Pancreas (tissue), 10 donors: Measurements from ENCODE around the gene AUTS2. TPM values are rescaled to one million over a fixed set of nuclear protein-coding genes. Genes with fewer than 3 reads are reported as not detected.

Source experiments
- ATAC-seq, 4 donors: fragments of 200-7000 bp; cut with Tn5 transposase; one replicate each; pipeline versions ENCODE4 v1.8.0 to v1.9.1; 2020; ENCODE audit warnings: mild to moderate bottlenecking in 4 of 4, moderate library complexity in 4 of 4
- DNase-seq, 6 donors: peaks; one replicate each; pipeline ENCODE4 v3.0.0-alpha.2; 2020
- FAIRE-seq: peaks from 2 replicates; lab custom pipeline; 2012; peaks lifted over from hg19 to GRCh38; lab: Jason Lieb, UNC
- H3K27ac ChIP-seq, 4 donors: fragments of 200-600 bp; sonication (generic); 1 replicate in 3 of 4; 2 replicates in 1 of 4; pipeline versions ENCODE4 v1.5.0 to v1.8.0; 2020
- H3K27me3 ChIP-seq, 4 donors: fragments of 200-600 bp; one replicate each; pipeline ENCODE4 v1.8.0; 2021
- H3K36me3 ChIP-seq, 3 donors: fragments of 200-600 bp; sonication (generic) in 1 of 3; one replicate each; pipeline versions ENCODE4 v1.5.0 to v1.8.0; 2020 to 2021
- H3K4me1 ChIP-seq, 3 donors: fragments of 200-600 bp; one replicate each; pipeline ENCODE4 v1.8.0; 2021
- H3K4me3 ChIP-seq, 4 donors: fragments of 200-600 bp; sonication (generic) in 2 of 4; one replicate each; pipeline versions ENCODE4 v1.5.0 to v1.8.0; 2020 to 2021
- H3K9me3 ChIP-seq, 4 donors: fragments of 200-600 bp; one replicate each; pipeline ENCODE4 v1.8.0; 2021
- CTCF ChIP-seq, 4 donors: fragments of 200-600 bp; sonication (generic) in 3 of 4; IDR thresholded peaks; one replicate each; pipeline versions ENCODE4 v1.5.0 to v1.8.0; 2021; ENCODE audit warnings: antibody characterized with exemption in 4 of 4
- WGBS, 2 donors: extraction: QIAGEN DNeasy Blood & Tissue Kit; methylation state at CpG; one replicate each; pipeline ENCODE4 v1.1.7; 2013; 5-methylcytosine and 5-hydroxymethylcytosine counted together
- intact Hi-C, 3 donors: fragments of 100-400 bp; cut with DNase I; formaldehyde crosslinking; loops; one replicate each; pipeline versions ENCODE4 v1.11.1 to v1.14.2; 2022
- polyA plus RNA-seq, 2 donors: library from polyadenylated mRNA; stranded (reverse); fragments of 200-250 nt; gene quantifications; one replicate each; pipeline ENCODE4 v1.2.3, GENCODE V29; 2013
- total RNA-seq, 6 donors: library from RNA; stranded (reverse); fragmentation: NEBNext Ultra II Directional in 4 of 6; extraction: Animal tissue kit (Norgen Biotek cat#: 25700) in 4 of 6; gene quantifications; one replicate each; pipeline versions ENCODE4 v1.2.1 to v1.2.4, GENCODE V29; 2021 to 2023
- donor health status: healthy with polysubstance abuse.
- donor health status: DM: no; HTN: no; CAD: no; lungs with moderate emphysema.
- donor health status: DM: no; HTN: no; CAD: no.
- donor health status: control.
- donor health status: control.
- donor health status: Bipolar disorder and iron deficiency.
- donor health status: DM: yes; HTN: yes; CAD: no.
- donor health status: DM: no; HTN: no; CAD: no.
- donor health status: DM: no; HTN: no; CAD: no.
- donor health status: DM: yes; HTN: yes; CAD: no.

The AUTS2 gene
- total and polyA plus RNA-seq, 8 donors: 5.8 to 16.8 (median 9.9) TPM

DNA sequence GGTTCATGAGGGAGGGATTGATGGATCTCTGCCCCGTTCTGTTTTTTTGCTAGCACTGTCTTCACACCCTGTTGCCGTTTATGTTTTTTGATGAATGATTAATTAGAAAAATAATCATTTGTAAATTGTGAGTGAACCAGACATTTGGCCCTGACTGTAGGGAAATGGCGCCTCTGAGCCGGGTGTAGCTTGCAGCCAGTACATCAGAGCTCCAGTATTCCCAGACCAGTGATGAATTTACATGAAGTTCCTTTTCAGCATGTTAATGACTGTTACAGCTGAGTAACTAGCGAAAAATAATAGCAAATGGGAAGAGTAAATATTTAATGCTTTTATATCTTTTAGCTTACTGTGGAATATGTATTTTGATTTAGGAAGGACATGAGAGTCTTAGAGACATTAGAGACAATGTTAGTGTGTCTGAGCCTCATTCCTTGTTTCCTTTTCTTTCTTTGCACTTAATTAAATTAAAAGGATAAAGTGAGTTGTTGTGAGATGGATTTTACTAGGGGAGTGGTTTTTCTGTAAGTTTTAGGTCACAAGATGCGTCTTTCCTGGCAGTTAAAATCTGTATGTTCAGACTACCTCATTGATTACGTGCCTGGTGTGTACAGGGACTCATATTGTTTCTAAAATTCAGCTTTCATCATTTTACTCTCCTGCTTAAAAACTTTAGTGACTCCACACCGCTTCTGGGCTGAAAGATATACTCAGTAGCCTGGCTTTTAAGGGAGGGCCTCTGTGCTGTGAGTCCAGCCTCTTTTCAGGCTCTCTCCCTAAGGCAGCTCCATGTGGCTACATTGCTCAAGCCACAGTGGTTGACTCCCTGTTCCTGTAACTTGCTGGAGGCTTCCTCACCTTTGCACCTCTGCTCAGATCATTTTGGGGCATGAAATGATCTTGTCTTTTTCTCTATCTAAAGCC, 86.4 kb downstream of the AUTS2 start:
- peak in 1 of 4 donors; percentile 45 for ATAC-seq
- Histone ChIP-seq H3K27me3 (no peaks in the 10 kb centered on the region), H3K4me3 (no peak overlapping the region), H3K4me1 (peaks cover 0 to 4% (median 0%) of the 10 kb centered on the region in 3 donors), H3K36me3 (no peaks in the 10 kb centered on the region), H3K27ac (no peak overlapping the region), H3K9me3 (no peaks in the 10 kb centered on the region)
- no peak for DNase-seq
- no peak for TF ChIP-seq CTCF (IDR thresholded peaks at IDR 0.05)
- no peak for FAIRE-seq
- 86 to 88% methylated on average over 8 of the region's 8 CpGs for WGBS, 2 donors
- intact Hi-C loops: no loop called here

- H3K27ac ChIP-seq: no peak overlapping the region
- WGBS, 2 donors: 25 to 40% methylated on average over 1 of the region's 1 CpG
- DNase-seq (no peak), ATAC-seq (peak in 1 of 4 donors; percentile 12), FAIRE-seq (no peak)
- no peaks in the 10 kb centered on the region for H3K36me3 ChIP-seq
- no peak for TF ChIP-seq CTCF (IDR thresholded peaks at IDR 0.05)
- no peaks in the 10 kb centered on the region for H3K27me3 ChIP-seq
- intact Hi-C loops: no loop called here
- H3K4me3 ChIP-seq: no peak overlapping the region
- no peaks in the 10 kb centered on the region for H3K9me3 ChIP-seq
- peaks cover 0 to 4% (median 0%) of the 10 kb centered on the region in 3 donors for H3K4me1 ChIP-seq
Measured at GRCh38 chr7:69685293-69685631, 87.0 kb downstream of the AUTS2 start.

DNA sequence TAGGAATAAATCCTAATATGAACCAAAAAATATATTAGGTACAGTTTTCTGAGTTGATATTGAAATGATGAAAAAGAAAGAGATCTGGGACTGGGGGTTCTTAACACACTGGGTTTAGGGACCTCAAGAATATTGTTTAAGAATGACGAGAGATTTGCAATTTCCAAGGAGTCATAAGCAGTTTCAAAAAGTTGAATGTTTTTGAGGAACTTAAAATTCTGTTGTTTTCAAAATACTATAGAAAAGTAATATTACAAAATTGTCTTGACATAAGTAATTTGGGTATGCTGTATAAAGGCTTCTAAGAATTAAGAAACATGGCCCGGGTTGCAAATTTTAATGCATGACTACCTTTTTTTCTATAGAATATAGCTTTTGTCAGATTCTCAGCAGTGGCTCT, 88.1 kb downstream of the AUTS2 start:
- intact Hi-C loops: no loop called here
- Histone ChIP-seq H3K36me3 (no peaks in the 10 kb centered on the region), H3K9me3 (no peaks in the 10 kb centered on the region), H3K27me3 (no peaks in the 10 kb centered on the region), H3K4me1 (peaks cover 0 to 4% (median 0%) of the 10 kb centered on the region in 3 donors), H3K27ac (no peak overlapping the region), H3K4me3 (no peak overlapping the region)
- no peak for FAIRE-seq
- WGBS, 2 donors: 96% methylated on average over 2 of the region's 2 CpGs
- no peak for DNase-seq
- no peak for ATAC-seq
- no peak for TF ChIP-seq CTCF (IDR thresholded peaks at IDR 0.05)

DNA sequence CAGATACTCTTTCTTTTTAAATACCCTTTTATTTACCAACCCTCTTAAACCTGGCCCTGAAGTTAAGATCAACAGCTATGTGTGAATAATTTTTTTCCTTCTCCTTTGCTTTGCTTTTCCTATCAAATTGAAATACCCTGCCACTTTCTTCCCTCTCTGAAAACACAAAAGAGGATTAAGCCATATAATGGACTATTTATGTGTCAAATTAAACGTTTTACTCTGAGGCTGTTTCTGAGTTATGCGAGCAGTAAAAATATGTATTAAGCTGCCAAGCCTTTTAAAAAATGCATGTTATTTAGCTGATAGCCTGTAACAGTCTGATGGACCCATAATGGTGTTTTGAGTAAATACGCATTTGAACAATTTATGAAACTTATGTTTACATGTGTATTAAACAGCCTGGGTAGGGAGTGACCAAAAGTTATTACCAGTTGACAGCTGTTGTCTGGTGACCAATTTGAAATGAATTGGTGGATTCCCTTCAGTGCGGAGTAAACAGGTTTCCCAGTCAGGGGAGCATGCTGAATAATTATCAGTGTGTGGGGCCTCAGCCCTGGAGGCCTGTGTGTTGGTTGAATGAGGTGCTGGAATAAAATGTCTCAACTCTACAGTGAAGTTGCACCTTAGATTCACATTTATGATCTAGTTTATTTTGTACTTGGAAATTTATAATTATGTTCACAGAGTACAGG, 89.6 kb downstream of the AUTS2 start:
- Histone ChIP-seq H3K27ac (no peak overlapping the region), H3K4me1 (peaks cover 0 to 4% (median 0%) of the 10 kb centered on the region in 3 donors), H3K27me3 (no peaks in the 10 kb centered on the region), H3K36me3 (no peaks in the 10 kb centered on the region), H3K9me3 (no peaks in the 10 kb centered on the region), H3K4me3 (no peak overlapping the region)
- no peak for TF ChIP-seq CTCF (IDR thresholded peaks at IDR 0.05)
- DNase-seq (no peak), FAIRE-seq (no peak), ATAC-seq (no peak)
- 67 to 70% methylated on average over 4 of the region's 4 CpGs for WGBS, 2 donors
- intact Hi-C loops: no loop called here
